ENCODE results near the gene TLX3.

TLX3 gene

DNA sequence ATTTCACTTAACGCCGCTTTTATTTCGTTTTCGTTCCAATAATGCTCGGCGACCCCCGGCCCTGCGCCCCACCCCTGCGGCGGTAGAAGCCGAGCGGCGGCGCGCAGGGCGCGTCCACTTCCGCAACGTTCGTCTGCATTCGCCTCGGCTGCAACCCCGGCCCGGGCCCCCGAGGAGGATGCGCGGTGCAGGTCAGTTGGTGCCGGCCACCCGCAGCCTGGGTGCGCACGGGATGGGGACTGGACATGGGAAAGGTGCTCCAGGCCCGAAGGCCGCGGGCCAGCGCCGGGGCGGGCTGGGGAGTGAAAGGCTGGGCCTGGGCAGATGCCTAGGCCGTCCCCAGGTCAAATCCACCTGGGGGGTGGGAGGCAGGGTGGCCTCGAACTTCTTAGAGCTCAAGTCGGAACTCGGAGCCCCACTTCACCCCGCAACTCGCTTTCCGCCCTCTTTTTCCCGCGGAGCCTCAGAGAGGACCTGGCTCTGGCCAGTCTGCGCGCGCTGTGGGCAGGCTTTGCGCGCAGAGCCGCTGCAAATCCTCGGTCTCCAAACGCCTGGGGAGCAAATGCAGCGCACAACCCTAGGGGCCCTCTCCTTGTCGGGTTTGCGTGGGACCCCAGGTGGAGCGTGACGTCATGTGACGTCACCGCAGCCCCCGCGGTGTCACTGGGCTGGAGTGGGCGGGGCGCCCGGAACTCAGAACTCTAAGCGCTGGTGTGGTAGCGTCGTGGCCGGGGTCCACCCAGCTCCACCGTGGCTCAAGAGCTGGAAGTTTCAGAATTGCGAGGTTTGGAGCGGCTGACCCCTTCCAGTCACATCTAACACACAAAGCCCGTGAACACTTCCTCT, 3.3 kb downstream of the TLX3 start:
- H3K9me3 ChIP-seq (ENCODE audit: control insufficient read depth, low read length) = no peaks in the 10 kb centered on the region
- 2 to 3% methylated on average over 74 of the region's 74 CpGs for WGBS, 2 experiments
- no peak overlapping the region for H3K27ac ChIP-seq (ENCODE audit: insufficient read depth, low read depth, low read length, poor library complexity, severe bottlenecking)
- H3K36me3 ChIP-seq (ENCODE audit: control insufficient read depth, insufficient read depth, low read length) = no peaks in the 10 kb centered on the region
- H3K27me3 ChIP-seq (ENCODE audit: control insufficient read depth, insufficient read depth, low read length, poor library complexity, severe bottlenecking) = peaks cover 100% of the 10 kb centered on the region
- H3K4me3 ChIP-seq (ENCODE audit: insufficient read depth, low read depth, low read length) = no peak overlapping the region
- peaks cover 14% of the 10 kb centered on the region for H3K4me1 ChIP-seq (ENCODE audit: control insufficient read depth, insufficient read depth, low read length)

DNA sequence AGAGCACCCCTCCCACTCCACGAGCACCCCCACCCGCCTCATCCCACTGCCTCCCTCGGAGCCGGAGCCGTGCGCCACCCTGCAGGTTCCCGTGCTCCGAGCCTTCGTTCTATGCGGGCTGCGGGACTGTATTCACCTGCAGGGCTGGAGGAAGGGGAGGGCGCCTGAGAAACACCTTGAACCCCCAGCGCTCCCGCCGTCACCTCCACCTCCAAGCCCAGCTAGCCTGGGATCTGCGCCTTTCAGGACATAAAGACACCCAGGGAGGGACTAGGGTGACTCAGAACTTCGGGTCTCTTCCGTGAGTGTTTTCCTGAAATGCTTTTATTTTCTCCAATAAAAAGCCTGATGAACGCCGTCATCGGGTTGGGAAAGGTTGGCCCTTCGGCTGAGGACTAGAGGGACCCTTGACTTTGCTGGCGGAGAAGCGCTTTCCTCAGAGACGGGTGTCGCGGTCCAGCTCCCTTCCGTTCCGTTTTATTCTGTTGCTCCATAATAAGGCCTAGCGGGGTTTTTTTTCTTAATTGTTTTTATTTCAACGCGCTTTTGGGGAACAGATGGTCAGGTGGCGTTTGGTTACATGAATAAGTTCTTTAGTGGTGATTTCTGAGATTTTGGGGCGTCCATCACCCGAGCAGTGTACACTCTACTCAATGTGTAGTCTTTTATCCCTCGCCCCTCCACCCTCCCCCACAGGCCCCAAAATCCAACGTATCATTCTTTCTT, 4.6 kb downstream of the TLX3 start:
- no peak overlapping the region for H3K27ac ChIP-seq (ENCODE audit: insufficient read depth, low read depth, low read length, poor library complexity, severe bottlenecking)
- 4 to 6% methylated on average over 36 to 37 of the region's 37 CpGs for WGBS, 2 experiments
- H3K4me3 ChIP-seq (ENCODE audit: insufficient read depth, low read depth, low read length) = no peak overlapping the region
- peaks cover 100% of the 10 kb centered on the region for H3K27me3 ChIP-seq (ENCODE audit: control insufficient read depth, insufficient read depth, low read length, poor library complexity, severe bottlenecking)
- H3K4me1 ChIP-seq (ENCODE audit: control insufficient read depth, insufficient read depth, low read length) = peaks cover 5% of the 10 kb centered on the region
- no peaks in the 10 kb centered on the region for H3K9me3 ChIP-seq (ENCODE audit: control insufficient read depth, low read length)
- H3K36me3 ChIP-seq (ENCODE audit: control insufficient read depth, insufficient read depth, low read length) = no peaks in the 10 kb centered on the region

- WGBS, 2 experiments = 4 to 5% methylated on average over 53 of the region's 53 CpGs
- Histone ChIP-seq H3K4me3 (ENCODE audit: insufficient read depth, low read depth, low read length) (no peak overlapping the region), H3K4me1 (ENCODE audit: control insufficient read depth, insufficient read depth, low read length) (no peaks in the 10 kb centered on the region), H3K27ac (ENCODE audit: insufficient read depth, low read depth, low read length, poor library complexity, severe bottlenecking) (no peak overlapping the region), H3K36me3 (ENCODE audit: control insufficient read depth, insufficient read depth, low read length) (no peaks in the 10 kb centered on the region), H3K27me3 (ENCODE audit: control insufficient read depth, insufficient read depth, low read length, poor library complexity, severe bottlenecking) (peaks cover 100% of the 10 kb centered on the region), H3K9me3 (ENCODE audit: control insufficient read depth, low read length) (no peaks in the 10 kb centered on the region)
Observed at GRCh38 chr5:171314728-171315385, 5.8 kb downstream of the TLX3 start.

GRCh38 chr5:171315386-171315891, 6.4 kb downstream of the TLX3 start:
- H3K4me3 ChIP-seq (ENCODE audit: insufficient read depth, low read depth, low read length) = no peak overlapping the region
- WGBS, 2 experiments = 4 to 5% methylated on average over 36 of the region's 36 CpGs
- no peak overlapping the region for H3K27ac ChIP-seq (ENCODE audit: insufficient read depth, low read depth, low read length, poor library complexity, severe bottlenecking)
- peaks cover 100% of the 10 kb centered on the region for H3K27me3 ChIP-seq (ENCODE audit: control insufficient read depth, insufficient read depth, low read length, poor library complexity, severe bottlenecking)
- no peaks in the 10 kb centered on the region for H3K9me3 ChIP-seq (ENCODE audit: control insufficient read depth, low read length)
- no peaks in the 10 kb centered on the region for H3K36me3 ChIP-seq (ENCODE audit: control insufficient read depth, insufficient read depth, low read length)
- H3K4me1 ChIP-seq (ENCODE audit: control insufficient read depth, insufficient read depth, low read length) = no peaks in the 10 kb centered on the region

DNA sequence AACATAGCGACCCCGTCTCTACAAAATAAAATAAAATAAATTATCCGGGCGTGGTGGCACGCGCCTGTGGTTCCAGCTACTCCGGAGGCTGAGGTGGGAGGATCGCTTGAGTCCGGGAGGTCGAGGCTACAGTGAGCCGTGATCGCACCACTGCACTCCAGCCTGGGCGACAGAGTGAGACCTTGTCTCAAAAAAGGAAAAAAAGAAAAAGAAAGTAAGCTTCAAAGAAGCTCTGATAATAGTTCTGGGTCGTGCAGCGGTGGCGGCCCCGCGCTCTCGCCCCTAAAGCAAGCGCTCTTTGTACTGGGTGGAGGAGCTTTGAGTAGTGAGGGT, 6.8 kb downstream of the TLX3 start:
- no peaks in the 10 kb centered on the region for H3K9me3 ChIP-seq (ENCODE audit: control insufficient read depth, low read length)
- 9 to 12% methylated on average over 20 of the region's 20 CpGs for WGBS, 2 experiments
- no peaks in the 10 kb centered on the region for H3K4me1 ChIP-seq (ENCODE audit: control insufficient read depth, insufficient read depth, low read length)
- no peak overlapping the region for H3K4me3 ChIP-seq (ENCODE audit: insufficient read depth, low read depth, low read length)
- peaks cover 100% of the 10 kb centered on the region for H3K27me3 ChIP-seq (ENCODE audit: control insufficient read depth, insufficient read depth, low read length, poor library complexity, severe bottlenecking)
- no peaks in the 10 kb centered on the region for H3K36me3 ChIP-seq (ENCODE audit: control insufficient read depth, insufficient read depth, low read length)
- H3K27ac ChIP-seq (ENCODE audit: insufficient read depth, low read depth, low read length, poor library complexity, severe bottlenecking) = no peak overlapping the region

- no peak overlapping the region for H3K27ac ChIP-seq (ENCODE audit: insufficient read depth, low read depth, low read length, poor library complexity, severe bottlenecking)
- no peaks in the 10 kb centered on the region for H3K4me1 ChIP-seq (ENCODE audit: control insufficient read depth, insufficient read depth, low read length)
- WGBS, 2 experiments = 5 to 7% methylated on average over 66 of the region's 66 CpGs
- no peaks in the 10 kb centered on the region for H3K9me3 ChIP-seq (ENCODE audit: control insufficient read depth, low read length)
- H3K36me3 ChIP-seq (ENCODE audit: control insufficient read depth, insufficient read depth, low read length) = no peaks in the 10 kb centered on the region
- H3K27me3 ChIP-seq (ENCODE audit: control insufficient read depth, insufficient read depth, low read length, poor library complexity, severe bottlenecking) = peaks cover 100% of the 10 kb centered on the region
- H3K4me3 ChIP-seq (ENCODE audit: insufficient read depth, low read depth, low read length) = peak overlapping the region; percentile 1
Observed at GRCh38 chr5:171316258-171317121, 7.4 kb downstream of the TLX3 start.

DNA sequence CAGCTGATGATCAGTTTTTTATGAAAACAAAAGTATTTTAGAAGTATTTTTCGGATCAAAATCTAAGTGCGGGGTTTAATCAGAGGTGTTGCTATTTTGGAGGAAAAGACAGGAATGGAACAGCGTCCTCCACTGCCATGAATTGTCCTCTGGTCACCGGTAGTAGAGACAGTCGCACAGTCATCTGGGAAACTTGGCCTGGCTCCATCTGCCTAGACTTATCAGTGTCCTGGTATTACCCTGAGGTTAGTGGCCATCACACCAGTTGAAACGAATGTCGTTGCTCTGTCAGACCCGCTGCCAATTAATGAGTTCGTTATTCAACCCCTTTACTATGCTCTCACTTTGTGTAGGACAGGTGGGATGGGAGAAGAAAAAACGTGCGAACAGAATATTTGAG, 8.2 kb downstream of the TLX3 start:
- peaks cover 100% of the 10 kb centered on the region for H3K27me3 ChIP-seq (ENCODE audit: control insufficient read depth, insufficient read depth, low read length, poor library complexity, severe bottlenecking)
- H3K4me1 ChIP-seq (ENCODE audit: control insufficient read depth, insufficient read depth, low read length) = no peaks in the 10 kb centered on the region
- no peaks in the 10 kb centered on the region for H3K36me3 ChIP-seq (ENCODE audit: control insufficient read depth, insufficient read depth, low read length)
- WGBS, 2 experiments = 24 to 25% methylated on average over 9 to 11 of the region's 11 CpGs
- no peak overlapping the region for H3K4me3 ChIP-seq (ENCODE audit: insufficient read depth, low read depth, low read length)
- H3K9me3 ChIP-seq (ENCODE audit: control insufficient read depth, low read length) = no peaks in the 10 kb centered on the region
- no peak overlapping the region for H3K27ac ChIP-seq (ENCODE audit: insufficient read depth, low read depth, low read length, poor library complexity, severe bottlenecking)

DNA sequence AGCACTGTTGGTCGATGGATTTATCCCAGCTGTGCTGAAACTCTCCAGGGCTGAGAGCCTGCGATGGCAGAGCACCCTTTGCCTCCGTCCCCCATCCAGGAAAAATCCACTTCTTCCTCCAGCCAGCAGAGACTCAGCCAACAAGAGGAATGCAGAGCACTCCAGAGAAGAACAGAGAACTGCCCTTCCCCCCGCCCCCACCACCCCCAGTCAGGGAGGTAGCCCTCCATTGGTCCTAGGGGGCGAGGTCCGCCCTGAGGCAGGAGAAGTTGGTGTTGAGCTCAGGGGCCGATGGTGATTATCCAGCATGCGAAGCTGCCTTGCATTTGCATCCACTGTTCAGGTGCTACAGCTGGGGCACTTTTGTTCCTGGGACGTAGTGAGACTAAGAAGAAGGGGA, 9.0 kb downstream of the TLX3 start:
- 1% methylated on average over 8 to 9 of the region's 9 CpGs for WGBS, 2 experiments
- Histone ChIP-seq H3K27me3 (ENCODE audit: control insufficient read depth, insufficient read depth, low read length, poor library complexity, severe bottlenecking) (peaks cover 100% of the 10 kb centered on the region), H3K4me3 (ENCODE audit: insufficient read depth, low read depth, low read length) (no peak overlapping the region), H3K9me3 (ENCODE audit: control insufficient read depth, low read length) (no peaks in the 10 kb centered on the region), H3K36me3 (ENCODE audit: control insufficient read depth, insufficient read depth, low read length) (no peaks in the 10 kb centered on the region), H3K27ac (ENCODE audit: insufficient read depth, low read depth, low read length, poor library complexity, severe bottlenecking) (no peak overlapping the region), H3K4me1 (ENCODE audit: control insufficient read depth, insufficient read depth, low read length) (no peaks in the 10 kb centered on the region)

DNA sequence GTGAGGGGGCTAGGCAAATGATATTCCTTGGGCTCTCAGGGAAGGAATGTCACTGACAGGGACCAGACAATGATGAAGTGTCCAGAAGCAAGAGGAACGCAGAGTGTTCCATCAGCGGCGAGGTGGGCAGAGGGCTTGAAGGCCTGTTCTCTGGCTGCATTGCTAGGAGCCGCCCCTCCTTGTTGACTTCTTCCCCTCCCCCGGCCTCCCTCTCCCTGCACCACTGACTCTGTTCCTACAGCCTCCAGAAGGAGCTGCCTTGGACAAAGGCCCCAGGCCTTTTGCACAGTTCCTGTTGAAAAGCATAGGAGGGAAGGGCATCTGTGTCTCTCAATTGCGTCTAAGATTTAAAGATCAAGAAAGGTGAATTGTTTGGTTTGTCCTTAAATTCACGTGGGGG, 12.4 kb downstream of the TLX3 start:
- Histone ChIP-seq H3K4me3 (ENCODE audit: insufficient read depth, low read depth, low read length) (no peak overlapping the region), H3K36me3 (ENCODE audit: control insufficient read depth, insufficient read depth, low read length) (no peaks in the 10 kb centered on the region), H3K4me1 (ENCODE audit: control insufficient read depth, insufficient read depth, low read length) (no peaks in the 10 kb centered on the region), H3K9me3 (ENCODE audit: control insufficient read depth, low read length) (no peaks in the 10 kb centered on the region), H3K27me3 (ENCODE audit: control insufficient read depth, insufficient read depth, low read length, poor library complexity, severe bottlenecking) (peaks cover 100% of the 10 kb centered on the region), H3K27ac (ENCODE audit: insufficient read depth, low read depth, low read length, poor library complexity, severe bottlenecking) (no peak overlapping the region)
- 72 to 74% methylated on average over 7 of the region's 7 CpGs for WGBS, 2 experiments

Measured in ectodermal cell (in vitro differentiated cells).